ENCODE results near the gene CAB39.

DNA sequence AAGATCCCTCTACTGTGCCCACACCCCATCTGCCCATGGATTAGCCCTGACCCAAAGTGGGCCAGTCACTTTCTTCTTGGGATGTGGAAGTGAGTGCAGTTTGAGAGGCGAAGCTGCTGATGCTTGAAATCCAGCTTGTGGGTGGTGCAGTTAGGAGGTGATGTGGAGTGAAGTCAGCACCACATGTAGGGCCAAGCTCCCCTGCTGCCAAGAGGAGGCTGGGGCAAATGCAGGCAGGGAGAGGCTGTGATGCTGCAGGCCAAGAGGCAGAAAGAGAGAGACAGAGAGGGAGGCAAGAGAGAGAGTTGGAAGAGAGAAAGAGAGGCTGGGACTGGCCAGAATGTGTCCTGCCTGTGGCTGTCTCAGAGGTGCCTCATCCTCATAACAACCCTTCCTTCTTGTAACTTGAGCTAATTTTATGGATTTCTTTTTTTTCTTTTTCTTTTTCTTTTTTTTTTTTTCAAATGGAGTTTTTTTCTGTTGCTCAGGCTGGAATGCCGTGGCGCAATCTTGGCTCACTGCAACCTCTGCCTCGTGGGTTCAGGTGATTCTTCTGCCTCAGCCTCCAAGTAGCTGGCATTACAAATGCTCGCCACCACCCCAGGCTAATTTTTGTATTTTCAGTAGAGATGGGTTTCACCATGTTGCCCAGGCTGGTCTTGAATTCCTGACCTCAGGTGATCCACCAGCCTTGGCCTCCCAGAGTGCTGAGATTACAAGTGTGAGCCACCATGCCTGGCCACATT is 35.3 kb upstream of the CAB39 start:
- TF ChIP-seq EZH2 (IDR thresholded peaks at IDR 0.05) (no peak), POLR2AphosphoS5 (IDR thresholded peaks at IDR 0.05; ENCODE audit: borderline replicate concordance, low read depth, low read length) (no peak), FOXP2 (optimal IDR thresholded peaks at IDR 0.05; ENCODE audit: control extremely low read depth, extremely low read length, insufficient read depth) (no peak)
